Measurements from ENCODE around the gene SUGP1.

GRCh38 chr19:19296953-19297689 is 23.2 kb downstream of the SUGP1 start:
- TF ChIP-seq, protein P1, sequence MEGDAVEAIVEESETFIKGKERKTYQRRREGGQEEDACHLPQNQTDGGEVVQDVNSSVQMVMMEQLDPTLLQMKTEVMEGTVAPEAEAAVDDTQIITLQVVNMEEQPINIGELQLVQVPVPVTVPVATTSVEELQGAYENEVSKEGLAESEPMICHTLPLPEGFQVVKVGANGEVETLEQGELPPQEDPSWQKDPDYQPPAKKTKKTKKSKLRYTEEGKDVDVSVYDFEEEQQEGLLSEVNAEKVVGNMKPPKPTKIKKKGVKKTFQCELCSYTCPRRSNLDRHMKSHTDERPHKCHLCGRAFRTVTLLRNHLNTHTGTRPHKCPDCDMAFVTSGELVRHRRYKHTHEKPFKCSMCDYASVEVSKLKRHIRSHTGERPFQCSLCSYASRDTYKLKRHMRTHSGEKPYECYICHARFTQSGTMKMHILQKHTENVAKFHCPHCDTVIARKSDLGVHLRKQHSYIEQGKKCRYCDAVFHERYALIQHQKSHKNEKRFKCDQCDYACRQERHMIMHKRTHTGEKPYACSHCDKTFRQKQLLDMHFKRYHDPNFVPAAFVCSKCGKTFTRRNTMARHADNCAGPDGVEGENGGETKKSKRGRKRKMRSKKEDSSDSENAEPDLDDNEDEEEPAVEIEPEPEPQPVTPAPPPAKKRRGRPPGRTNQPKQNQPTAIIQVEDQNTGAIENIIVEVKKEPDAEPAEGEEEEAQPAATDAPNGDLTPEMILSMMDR (IDR thresholded peaks at IDR 0.05; ENCODE audit: insufficient read depth, low read depth, low read length) = no peak
- no peak for TF ChIP-seq EZH2 (IDR thresholded peaks at IDR 0.05; ENCODE audit: insufficient read depth, low read length)

Data from astrocyte (in vitro differentiated cells and primary cell).